GM20000 (cell line): ENCODE measurements around the gene ADGRB3.

Source experiments
- DNase-seq: peaks from one replicate; pipeline ENCODE4 v3.0.0; 2012; ENCODE audit warnings: low spot score
- CTCF ChIP-seq: IDR thresholded peaks from 2 replicates; pipeline ENCODE4 v1.5.1; 2012; ENCODE audit warnings: mild to moderate bottlenecking, control low read depth; ENCODE audit errors: extremely low read depth, missing control alignments

Gene ADGRB3

GRCh38 chr6:69180361-69181067 is 545.4 kb downstream of the ADGRB3 start:
- no peak for TF ChIP-seq CTCF
- DNase-seq: no peak

DNA sequence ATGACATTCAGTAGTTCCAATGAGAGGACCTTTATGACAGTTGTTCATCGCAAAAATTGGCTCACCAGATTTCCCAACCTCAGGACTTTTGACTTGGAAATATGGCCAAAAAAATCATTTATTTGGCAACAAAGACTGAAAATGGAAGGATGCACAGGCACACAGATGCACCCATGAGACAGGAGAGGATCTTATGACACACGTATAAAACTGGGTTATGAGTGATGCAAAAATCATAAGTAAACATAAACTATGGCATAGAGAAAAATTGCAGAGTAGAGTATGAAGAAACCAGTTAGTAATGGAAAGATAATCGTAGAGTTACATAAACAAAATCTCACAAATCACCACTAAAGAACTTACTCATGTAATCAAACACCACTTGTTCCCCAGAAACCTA is 546.9 kb downstream of the ADGRB3 start:
- DNase-seq: no peak
- no peak for TF ChIP-seq CTCF

GRCh38 chr6:69185276-69185675 is 550.2 kb downstream of the ADGRB3 start:
- no peak for TF ChIP-seq CTCF
- DNase-seq: no peak

GRCh38 chr6:69202768-69203167 is 567.7 kb downstream of the ADGRB3 start:
- DNase-seq: no peak

GRCh38 chr6:69216127-69216526 is 581.0 kb downstream of the ADGRB3 start:
- no peak for TF ChIP-seq CTCF
- DNase-seq: no peak

More at GRCh38 chr6:69202768-69203167, 567.7 kb downstream of the ADGRB3 start:
- no peak for TF ChIP-seq CTCF

DNA sequence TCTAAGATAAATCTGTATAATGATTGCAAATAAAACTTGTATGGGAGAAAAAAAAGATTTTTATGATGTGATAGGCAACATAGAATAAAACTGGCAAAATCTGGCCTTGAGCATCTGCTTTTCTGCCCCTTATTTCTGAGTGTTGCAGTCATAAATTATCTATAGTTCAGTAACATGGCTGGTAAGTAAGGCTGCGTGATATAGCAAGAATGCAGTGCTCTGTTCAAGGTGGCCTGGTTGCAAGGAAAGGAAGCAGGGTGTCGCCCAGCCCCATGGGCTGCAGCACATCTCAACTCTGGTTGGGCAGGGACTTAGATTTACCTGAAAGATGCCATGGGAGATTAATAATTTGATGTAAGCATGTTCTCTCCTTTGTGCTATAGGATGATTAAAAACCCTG is 582.3 kb downstream of the ADGRB3 start:
- no peak for DNase-seq
- TF ChIP-seq CTCF: no peak

DNA sequence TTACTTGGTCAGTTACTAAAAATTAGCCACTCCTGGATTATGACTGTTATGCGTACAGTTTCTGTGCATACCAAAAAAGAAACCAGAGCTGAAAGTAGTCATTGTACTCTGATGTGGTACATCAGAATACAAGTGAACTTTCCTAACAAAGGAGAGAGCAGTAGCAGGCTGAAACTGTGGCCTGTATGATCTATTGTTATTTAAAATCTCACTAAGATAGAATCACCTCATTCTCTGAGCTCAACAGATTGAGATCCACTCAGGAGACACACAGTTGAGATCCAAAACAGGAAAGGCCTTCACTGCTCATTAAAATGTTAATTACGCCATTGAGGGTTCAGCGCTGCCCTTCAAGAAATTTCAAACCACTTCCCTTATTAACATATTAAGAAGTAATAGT is 585.3 kb downstream of the ADGRB3 start:
- DNase-seq: no peak
- TF ChIP-seq CTCF: no peak
